ENCODE results near the gene SLCO2A1.

DNA sequence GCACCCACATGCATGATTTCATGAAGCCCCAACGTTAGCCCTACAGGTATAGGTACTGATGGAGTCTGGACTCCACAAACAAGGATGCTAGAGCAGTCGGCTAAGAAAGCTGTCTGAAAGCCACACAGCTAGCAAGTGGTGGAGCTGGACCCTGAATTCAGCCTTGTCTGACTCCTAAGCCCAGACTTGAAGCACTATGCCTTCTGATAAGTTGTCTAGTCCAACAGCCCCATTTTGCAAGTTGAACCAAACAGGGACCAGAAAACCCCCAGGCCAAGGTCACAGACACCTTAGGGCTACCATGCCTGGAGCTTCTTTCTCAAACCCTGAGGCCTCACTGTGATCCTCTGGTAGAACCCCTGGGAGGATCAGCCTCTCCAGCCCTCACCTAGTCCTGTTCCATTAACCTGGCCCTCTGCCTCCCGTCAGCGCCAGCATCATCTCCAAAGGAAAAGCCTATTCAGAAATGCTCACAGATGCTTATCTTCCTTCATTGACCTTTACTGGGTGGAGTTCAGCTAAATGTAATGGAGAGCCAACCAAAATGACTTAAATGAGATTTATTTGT, 1.7 kb upstream of the SLCO2A1 start:
- TF ChIP-seq FOXA1 (IDR thresholded peaks at IDR 0.05) = no peak
- no peak for TF ChIP-seq TARDBP (IDR thresholded peaks at IDR 0.05)
- TF ChIP-seq FOXK2 (IDR thresholded peaks at IDR 0.05) = no peak
- no peak for TF ChIP-seq SUZ12 (IDR thresholded peaks at IDR 0.05)
- no peak for TF ChIP-seq SP1 (IDR thresholded peaks at IDR 0.05)

Data from HEK293T (cell line).